Endothelial cell of umbilical vein (primary cell): Measurements from ENCODE around the gene SPRR3. TPM values are rescaled to one million over a fixed set of nuclear protein-coding genes. Genes with fewer than 3 reads are reported as not detected.

Experiments used
- BruUV-seq: library from RNA; stranded (reverse); fragments of 400-500 nt; replicated peaks from 2 replicates; lab custom pipeline; 2021; lab: Mats Ljungman, UMichigan
- CTCF ChIA-PET: fragments of 300-600, 350-600 bp; sonication (Branson Sonifier 250); formaldehyde crosslinking; loops from one replicate; lab custom pipeline; 2021; ENCODE audit warnings: antibody characterized with exemption, inconsistent platforms; lab: Charles Lee
- POLR2A ChIA-PET: fragments of 300-600, 350-600 bp; sonication (Branson Sonifier 250); formaldehyde crosslinking; loops from one replicate; lab custom pipeline; 2021; ENCODE audit warnings: antibody characterized with exemption, inconsistent platforms; lab: Charles Lee
- DNase-seq: peaks from one replicate; pipeline ENCODE4 v3.0.0-alpha.2; 2011; ENCODE audit warnings: low read depth, low spot score
- FAIRE-seq: peaks from 2 replicates; lab custom pipeline; 2011; peaks lifted over from hg19 to GRCh38; lab: Jason Lieb, UNC
- H2AFZ ChIP-seq: 2 replicates; pipeline ENCODE4 v1.6.0; 2012; ENCODE audit warnings: low read depth, low read length, control low read depth, inconsistent platforms
- H3K27ac ChIP-seq: 2 replicates; pipeline ENCODE4 v1.5.1; 2011; ENCODE audit warnings: low read depth, mild to moderate bottlenecking, control low read depth, low read length, moderate library complexity; ENCODE audit not compliant: insufficient read depth
- H3K27me3 ChIP-seq, 2 experiments: 2 replicates each; pipeline versions ENCODE4 v1.6.0 to v1.6.1; 2011; ENCODE audit warnings: low read length in 2 of 2, mixed read lengths in 1 of 2; ENCODE audit not compliant: control insufficient read depth in 2 of 2, insufficient read depth in 2 of 2
- H3K36me3 ChIP-seq, 2 experiments: 2 replicates in 1 of 2; 3 replicates in 1 of 2; pipeline ENCODE4 v1.5.1; 2011; ENCODE audit warnings: low read length in 2 of 2, mild to moderate bottlenecking in 1 of 2, moderate library complexity in 1 of 2; ENCODE audit not compliant: control insufficient read depth in 2 of 2, insufficient read depth in 2 of 2; ENCODE audit errors: extremely low read depth in 1 of 2
- H3K4me1 ChIP-seq: 3 replicates; pipeline ENCODE4 v1.5.1; 2011; ENCODE audit warnings: mild to moderate bottlenecking, low read length; ENCODE audit not compliant: control insufficient read depth, insufficient read depth; ENCODE audit errors: extremely low read depth
- H3K4me2 ChIP-seq: 2 replicates; pipeline ENCODE4 v1.6.1; 2011; ENCODE audit warnings: low read length, control low read depth, mixed read lengths; ENCODE audit not compliant: insufficient read depth
- H3K4me3 ChIP-seq, 3 experiments: fragments of 200-600 bp in 1 of 3; sonication (generic), shearing (Covaris generic) in 1 of 3; replicated peaks in 1 of 3; 2 replicates each; pipeline ENCODE4 v1.5.1; 2011 to 2016; ENCODE audit warnings: control low read depth in 3 of 3, low read length in 3 of 3, mild to moderate bottlenecking in 2 of 3, inconsistent platforms in 1 of 3, low read depth in 1 of 3, moderate library complexity in 1 of 3; ENCODE audit not compliant: insufficient read depth in 1 of 3
- H3K79me2 ChIP-seq: 2 replicates; pipeline ENCODE4 v1.6.0; 2012; ENCODE audit warnings: low read length, inconsistent platforms; ENCODE audit not compliant: control insufficient read depth, insufficient read depth
- H3K9ac ChIP-seq: replicated peaks from 2 replicates; pipeline ENCODE3; 2011; ENCODE audit warnings: low read length, control low read depth; ENCODE audit not compliant: insufficient read depth; ENCODE audit errors: extremely low read depth
- H3K9me1 ChIP-seq: replicated peaks from 3 replicates; pipeline ENCODE4 v1.6.0; 2011; ENCODE audit warnings: mild to moderate bottlenecking, low read length; ENCODE audit not compliant: control insufficient read depth, insufficient read depth; ENCODE audit errors: extremely low read depth
- H3K9me3 ChIP-seq: replicated peaks from 2 replicates; pipeline ENCODE4 v1.5.1; 2012; ENCODE audit warnings: low read length, inconsistent platforms; ENCODE audit not compliant: control insufficient read depth, insufficient read depth
- H4K20me1 ChIP-seq: replicated peaks from 2 replicates; pipeline ENCODE3; 2011; ENCODE audit warnings: mild to moderate bottlenecking, low read length; ENCODE audit not compliant: control insufficient read depth, insufficient read depth; ENCODE audit errors: extremely low read depth
- CTCF ChIP-seq, 2 donors: IDR thresholded peaks; 1 replicate in 1 of 2; 2 replicates in 1 of 2; pipeline ENCODE4 v1.5.1; 2011; ENCODE audit warnings: low read length in 2 of 2, mild to moderate bottlenecking in 2 of 2, moderate library complexity in 2 of 2, control low read depth in 1 of 2, inconsistent platforms in 1 of 2, low read depth in 1 of 2; ENCODE audit not compliant: insufficient read depth in 1 of 2; ENCODE audit errors: extremely low read depth in 1 of 2
- EZH2 ChIP-seq: IDR thresholded peaks from 2 replicates; pipeline ENCODE4 v1.6.1; 2012; ENCODE audit warnings: borderline replicate concordance, low read depth, mild to moderate bottlenecking, moderate library complexity, low read length, inconsistent platforms; ENCODE audit not compliant: severe bottlenecking
- FOS ChIP-seq: IDR thresholded peaks from 2 replicates; pipeline ENCODE4 v1.6.1; 2011; ENCODE audit warnings: mild to moderate bottlenecking, low read length, moderate library complexity, borderline replicate concordance; ENCODE audit not compliant: insufficient read depth
- GATA2 ChIP-seq: IDR thresholded peaks from 2 replicates; pipeline ENCODE4 v1.7.0; 2011; ENCODE audit warnings: low read depth, mild to moderate bottlenecking, moderate library complexity, mixed read lengths, low read length; ENCODE audit not compliant: insufficient read length, insufficient read depth
- JUN ChIP-seq: IDR thresholded peaks from 2 replicates; pipeline ENCODE4 v1.6.1; 2011; ENCODE audit warnings: borderline replicate concordance, low read depth; ENCODE audit not compliant: insufficient read length, insufficient read depth
- MYC ChIP-seq: IDR thresholded peaks from one replicate; pipeline ENCODE4 v1.6.1; 2011; ENCODE audit warnings: mild to moderate bottlenecking, low read depth, low read length
- POLR2A ChIP-seq: IDR thresholded peaks from 2 replicates; pipeline ENCODE4 v1.6.1; 2012; ENCODE audit warnings: low read depth, mild to moderate bottlenecking, control low read depth, low read length
- POLR2AphosphoS5 ChIP-seq: IDR thresholded peaks from 2 replicates; pipeline ENCODE4 v1.6.1; 2012; ENCODE audit warnings: low read depth, mild to moderate bottlenecking, control low read depth, low read length, moderate library complexity; ENCODE audit not compliant: insufficient read depth
- dilution Hi-C: fragments of 300-500 bp; cut with MboI; formaldehyde crosslinking; loops from one replicate; pipeline ENCODE4 v1.15.0; 2019; ENCODE audit warnings: low sequenced_read_pairs; ENCODE audit not compliant: extremely low pct_ligation_motif_present
- intact Hi-C: fragments of 100-400 bp; cut with micrococcal nuclease; formaldehyde crosslinking; loops from one replicate; pipeline ENCODE4 v1.10.0; 2022
- polyA plus RNA-seq, 4 experiments: library from polyadenylated mRNA; depleted of rRNA in 3 of 4; stranded (reverse) in 3 of 4; unstranded in 1 of 4; fragments of >200 nt; gene quantifications; 2 replicates each; pipeline versions ENCODE4 v1.2.1 to v1.2.3, GENCODE V29; 2011 to 2012; ENCODE audit warnings: missing spikeins in 1 of 4
- total RNA-seq: library from RNA; stranded (reverse); gene quantifications from 2 replicates; pipeline ENCODE4 v1.2.3, GENCODE V29; 2021
- TF ChIP-seq, protein P1 (sequence below): IDR thresholded peaks from 2 replicates; pipeline ENCODE4 v1.6.1; 2011; ENCODE audit not compliant: insufficient read depth, insufficient read length

The SPRR3 gene
- total and polyA plus RNA-seq, 2 donors (not counting 3 experiments of a cell fraction or from before 2014, with no cell fraction given): not detected

GRCh38 chr1:152969036-152969435 is 32.5 kb upstream of the SPRR3 start:
- Histone ChIP-seq H3K4me3 (no peak overlapping the region), H3K79me2 (no peaks in the 10 kb centered on the region), H3K27ac (no peak overlapping the region), H3K9me3 (no peaks in the 10 kb centered on the region), H2AFZ (no peak overlapping the region), H4K20me1 (no peaks in the 10 kb centered on the region), H3K4me1 (no peaks in the 10 kb centered on the region), H3K9ac (no peak overlapping the region), H3K9me1 (no peaks in the 10 kb centered on the region), H3K27me3 (no peaks in the 10 kb centered on the region), H3K4me2 (no peak overlapping the region), H3K36me3 (no peaks in the 10 kb centered on the region)
- no peak for DNase-seq
- TF ChIP-seq MYC: no peak
- TF ChIP-seq POLR2AphosphoS5: no peak
- TF ChIP-seq, protein P1, sequence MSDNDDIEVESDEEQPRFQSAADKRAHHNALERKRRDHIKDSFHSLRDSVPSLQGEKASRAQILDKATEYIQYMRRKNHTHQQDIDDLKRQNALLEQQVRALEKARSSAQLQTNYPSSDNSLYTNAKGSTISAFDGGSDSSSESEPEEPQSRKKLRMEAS: no peak
- no peak for TF ChIP-seq CTCF (IDR thresholded peaks at IDR 0.05; ENCODE audit: extremely low read depth in 1 of 2, insufficient read depth in 1 of 2, low read depth in 1 of 2, low read length in 2 of 2)
- TF ChIP-seq JUN: no peak
- no peak for TF ChIP-seq FOS
- no peak for TF ChIP-seq EZH2
- TF ChIP-seq GATA2: no peak
- no peak for TF ChIP-seq POLR2A
- BruUV-seq: no TSS peak
- CTCF ChIA-PET: no interaction called here
- POLR2A ChIA-PET: no interaction called here
- intact Hi-C loops (no loop called here), dilution Hi-C loops (no loop called here)
- no peak for FAIRE-seq
